ENCODE data around the gene TMPRSS9. TPM values are rescaled to one million over a fixed set of nuclear protein-coding genes. Genes with fewer than 3 reads are reported as not detected.

The TMPRSS9 gene
- total and polyA plus RNA-seq, 2 of the 13 experiments (the other 11 are each of a cell fraction or from before 2014, with no cell fraction given): 2.5 to 5.2 TPM

- no peak for TF ChIP-seq ZNF776 (CRISPR knock-in tag; IDR thresholded peaks at IDR 0.05)
- peak; percentile 73; the same call in 1 of the 2 replicates for TF ChIP-seq REPIN1 (CRISPR knock-in tag; IDR thresholded peaks at IDR 0.05; ENCODE audit: borderline replicate concordance, low read depth)
- TF ChIP-seq, protein P1, sequence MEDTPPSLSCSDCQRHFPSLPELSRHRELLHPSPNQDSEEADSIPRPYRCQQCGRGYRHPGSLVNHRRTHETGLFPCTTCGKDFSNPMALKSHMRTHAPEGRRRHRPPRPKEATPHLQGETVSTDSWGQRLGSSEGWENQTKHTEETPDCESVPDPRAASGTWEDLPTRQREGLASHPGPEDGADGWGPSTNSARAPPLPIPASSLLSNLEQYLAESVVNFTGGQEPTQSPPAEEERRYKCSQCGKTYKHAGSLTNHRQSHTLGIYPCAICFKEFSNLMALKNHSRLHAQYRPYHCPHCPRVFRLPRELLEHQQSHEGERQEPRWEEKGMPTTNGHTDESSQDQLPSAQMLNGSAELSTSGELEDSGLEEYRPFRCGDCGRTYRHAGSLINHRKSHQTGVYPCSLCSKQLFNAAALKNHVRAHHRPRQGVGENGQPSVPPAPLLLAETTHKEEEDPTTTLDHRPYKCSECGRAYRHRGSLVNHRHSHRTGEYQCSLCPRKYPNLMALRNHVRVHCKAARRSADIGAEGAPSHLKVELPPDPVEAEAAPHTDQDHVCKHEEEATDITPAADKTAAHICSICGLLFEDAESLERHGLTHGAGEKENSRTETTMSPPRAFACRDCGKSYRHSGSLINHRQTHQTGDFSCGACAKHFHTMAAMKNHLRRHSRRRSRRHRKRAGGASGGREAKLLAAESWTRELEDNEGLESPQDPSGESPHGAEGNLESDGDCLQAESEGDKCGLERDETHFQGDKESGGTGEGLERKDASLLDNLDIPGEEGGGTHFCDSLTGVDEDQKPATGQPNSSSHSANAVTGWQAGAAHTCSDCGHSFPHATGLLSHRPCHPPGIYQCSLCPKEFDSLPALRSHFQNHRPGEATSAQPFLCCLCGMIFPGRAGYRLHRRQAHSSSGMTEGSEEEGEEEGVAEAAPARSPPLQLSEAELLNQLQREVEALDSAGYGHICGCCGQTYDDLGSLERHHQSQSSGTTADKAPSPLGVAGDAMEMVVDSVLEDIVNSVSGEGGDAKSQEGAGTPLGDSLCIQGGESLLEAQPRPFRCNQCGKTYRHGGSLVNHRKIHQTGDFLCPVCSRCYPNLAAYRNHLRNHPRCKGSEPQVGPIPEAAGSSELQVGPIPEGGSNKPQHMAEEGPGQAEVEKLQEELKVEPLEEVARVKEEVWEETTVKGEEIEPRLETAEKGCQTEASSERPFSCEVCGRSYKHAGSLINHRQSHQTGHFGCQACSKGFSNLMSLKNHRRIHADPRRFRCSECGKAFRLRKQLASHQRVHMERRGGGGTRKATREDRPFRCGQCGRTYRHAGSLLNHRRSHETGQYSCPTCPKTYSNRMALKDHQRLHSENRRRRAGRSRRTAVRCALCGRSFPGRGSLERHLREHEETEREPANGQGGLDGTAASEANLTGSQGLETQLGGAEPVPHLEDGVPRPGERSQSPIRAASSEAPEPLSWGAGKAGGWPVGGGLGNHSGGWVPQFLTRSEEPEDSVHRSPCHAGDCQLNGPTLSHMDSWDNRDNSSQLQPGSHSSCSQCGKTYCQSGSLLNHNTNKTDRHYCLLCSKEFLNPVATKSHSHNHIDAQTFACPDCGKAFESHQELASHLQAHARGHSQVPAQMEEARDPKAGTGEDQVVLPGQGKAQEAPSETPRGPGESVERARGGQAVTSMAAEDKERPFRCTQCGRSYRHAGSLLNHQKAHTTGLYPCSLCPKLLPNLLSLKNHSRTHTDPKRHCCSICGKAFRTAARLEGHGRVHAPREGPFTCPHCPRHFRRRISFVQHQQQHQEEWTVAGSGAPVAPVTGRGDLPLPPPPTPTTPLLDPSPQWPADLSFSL (CRISPR knock-in tag; IDR thresholded peaks at IDR 0.05): no peak
- TF ChIP-seq, protein P2, sequence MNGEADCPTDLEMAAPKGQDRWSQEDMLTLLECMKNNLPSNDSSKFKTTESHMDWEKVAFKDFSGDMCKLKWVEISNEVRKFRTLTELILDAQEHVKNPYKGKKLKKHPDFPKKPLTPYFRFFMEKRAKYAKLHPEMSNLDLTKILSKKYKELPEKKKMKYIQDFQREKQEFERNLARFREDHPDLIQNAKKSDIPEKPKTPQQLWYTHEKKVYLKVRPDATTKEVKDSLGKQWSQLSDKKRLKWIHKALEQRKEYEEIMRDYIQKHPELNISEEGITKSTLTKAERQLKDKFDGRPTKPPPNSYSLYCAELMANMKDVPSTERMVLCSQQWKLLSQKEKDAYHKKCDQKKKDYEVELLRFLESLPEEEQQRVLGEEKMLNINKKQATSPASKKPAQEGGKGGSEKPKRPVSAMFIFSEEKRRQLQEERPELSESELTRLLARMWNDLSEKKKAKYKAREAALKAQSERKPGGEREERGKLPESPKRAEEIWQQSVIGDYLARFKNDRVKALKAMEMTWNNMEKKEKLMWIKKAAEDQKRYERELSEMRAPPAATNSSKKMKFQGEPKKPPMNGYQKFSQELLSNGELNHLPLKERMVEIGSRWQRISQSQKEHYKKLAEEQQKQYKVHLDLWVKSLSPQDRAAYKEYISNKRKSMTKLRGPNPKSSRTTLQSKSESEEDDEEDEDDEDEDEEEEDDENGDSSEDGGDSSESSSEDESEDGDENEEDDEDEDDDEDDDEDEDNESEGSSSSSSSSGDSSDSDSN (CRISPR knock-in tag; IDR thresholded peaks at IDR 0.05): peak; percentile 52; the same call in 1 of the 2 replicates
- 0 out of 2 replicates have a peak, but pooled peaks have one; percentile 40 for TF ChIP-seq PAXIP1 (CRISPR knock-in tag; conservative IDR thresholded peaks at IDR 0.05)
- peak; percentile 73; the same call in 1 of the 2 replicates for TF ChIP-seq ZBTB10 (CRISPR knock-in tag; IDR thresholded peaks at IDR 0.05; ENCODE audit: borderline replicate concordance)
- TF ChIP-seq NONO (IDR thresholded peaks at IDR 0.05): no peak
- TF ChIP-seq NONO (CRISPR knock-in tag; conservative IDR thresholded peaks at IDR 0.05): no peak; the same call in 1 of the 2 replicates
- TF ChIP-seq MAX (IDR thresholded peaks at IDR 0.05): peak; percentile 75
- no peak for TF ChIP-seq HHEX (CRISPR knock-in tag; IDR thresholded peaks at IDR 0.05)
- no peak for TF ChIP-seq CREB3 (CRISPR knock-in tag; IDR thresholded peaks at IDR 0.05)
Observed at GRCh38 chr19:2315818-2316353, 44.2 kb upstream of the TMPRSS9 start (continued).
